Neural crest cell (in vitro differentiated cells): Measurements from ENCODE around the gene HELB. TPM values are rescaled to one million over a fixed set of nuclear protein-coding genes. Genes with fewer than 3 reads are reported as not detected.

ENCODE experiments used
- DNase-seq: peaks from one replicate; pipeline ENCODE4 v3.0.0; 2021; ENCODE audit warnings: low read depth, mixed read lengths, low spot score
- H3K27ac Mint-ChIP-seq: one replicate; pipeline ENCODE4 v1.8.0; 2021; ENCODE audit warnings: mild to moderate bottlenecking, mixed read lengths; ENCODE audit not compliant: unreplicated experiment
- H3K27me3 Mint-ChIP-seq: 2 replicates; pipeline ENCODE4 v1.8.0; 2021; ENCODE audit warnings: low read depth, mild to moderate bottlenecking, mixed read lengths
- H3K36me3 Mint-ChIP-seq: 2 replicates; pipeline ENCODE4 v1.8.0; 2021; ENCODE audit warnings: low read depth, mild to moderate bottlenecking, mixed read lengths
- H3K4me1 Mint-ChIP-seq: 2 replicates; pipeline ENCODE4 v1.8.0; 2021; ENCODE audit warnings: mixed read lengths
- H3K4me3 Mint-ChIP-seq: one replicate; pipeline ENCODE4 v1.8.0; 2021; ENCODE audit warnings: mild to moderate bottlenecking, mixed read lengths
- H3K9me3 Mint-ChIP-seq: 2 replicates; pipeline ENCODE4 v1.8.0; 2021; ENCODE audit warnings: mixed read lengths
- total RNA-seq: library from RNA; stranded (reverse); gene quantifications from 2 replicates; pipeline ENCODE4 v1.2.1, GENCODE V29; 2021
- TF ChIP-seq, protein P1 (sequence below): fragments of 200-600 bp; sonication (generic); conservative IDR thresholded peaks from 2 replicates; pipeline ENCODE4 v1.5.0; 2021; ENCODE audit warnings: antibody characterized with exemption, mild to moderate bottlenecking

The HELB gene
- total RNA-seq, 1 donor from 2014 or later, result 4.6 TPM

DNA sequence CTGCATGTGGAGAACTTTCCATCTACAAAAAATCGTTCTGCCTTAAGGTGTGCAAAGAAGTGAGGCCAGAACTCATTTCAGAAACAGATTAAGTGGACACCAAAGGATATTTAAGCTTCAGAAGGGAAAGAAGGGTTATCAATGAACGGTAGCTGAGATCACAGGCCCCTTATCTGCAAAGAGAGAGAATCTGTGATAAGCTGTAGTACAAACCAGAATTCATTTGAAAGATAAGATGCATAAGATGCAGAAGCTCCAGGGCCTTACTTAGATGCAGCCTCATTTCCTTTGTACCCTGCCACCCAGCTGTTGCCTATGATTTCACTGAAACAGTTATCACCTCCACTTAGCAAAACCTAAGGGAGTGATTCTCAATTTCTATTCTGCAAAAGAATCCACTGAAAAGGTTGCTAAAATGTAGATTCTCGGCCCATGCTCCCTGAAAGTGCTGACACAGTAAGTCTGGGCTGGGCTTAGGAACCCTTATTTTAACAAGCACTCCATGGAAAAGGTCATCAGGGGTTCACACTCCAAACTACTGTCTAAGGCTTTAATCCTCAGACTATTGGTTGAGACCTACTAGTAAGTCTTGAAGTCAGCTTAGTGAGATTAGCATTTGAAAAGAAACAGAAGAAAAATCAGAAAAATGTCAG, 64.8 kb downstream of the HELB start:
- no peak overlapping the region for H3K27ac Mint-ChIP-seq
- DNase-seq, result no peak
- TF ChIP-seq, protein P1, sequence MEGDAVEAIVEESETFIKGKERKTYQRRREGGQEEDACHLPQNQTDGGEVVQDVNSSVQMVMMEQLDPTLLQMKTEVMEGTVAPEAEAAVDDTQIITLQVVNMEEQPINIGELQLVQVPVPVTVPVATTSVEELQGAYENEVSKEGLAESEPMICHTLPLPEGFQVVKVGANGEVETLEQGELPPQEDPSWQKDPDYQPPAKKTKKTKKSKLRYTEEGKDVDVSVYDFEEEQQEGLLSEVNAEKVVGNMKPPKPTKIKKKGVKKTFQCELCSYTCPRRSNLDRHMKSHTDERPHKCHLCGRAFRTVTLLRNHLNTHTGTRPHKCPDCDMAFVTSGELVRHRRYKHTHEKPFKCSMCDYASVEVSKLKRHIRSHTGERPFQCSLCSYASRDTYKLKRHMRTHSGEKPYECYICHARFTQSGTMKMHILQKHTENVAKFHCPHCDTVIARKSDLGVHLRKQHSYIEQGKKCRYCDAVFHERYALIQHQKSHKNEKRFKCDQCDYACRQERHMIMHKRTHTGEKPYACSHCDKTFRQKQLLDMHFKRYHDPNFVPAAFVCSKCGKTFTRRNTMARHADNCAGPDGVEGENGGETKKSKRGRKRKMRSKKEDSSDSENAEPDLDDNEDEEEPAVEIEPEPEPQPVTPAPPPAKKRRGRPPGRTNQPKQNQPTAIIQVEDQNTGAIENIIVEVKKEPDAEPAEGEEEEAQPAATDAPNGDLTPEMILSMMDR, result no peak

DNA sequence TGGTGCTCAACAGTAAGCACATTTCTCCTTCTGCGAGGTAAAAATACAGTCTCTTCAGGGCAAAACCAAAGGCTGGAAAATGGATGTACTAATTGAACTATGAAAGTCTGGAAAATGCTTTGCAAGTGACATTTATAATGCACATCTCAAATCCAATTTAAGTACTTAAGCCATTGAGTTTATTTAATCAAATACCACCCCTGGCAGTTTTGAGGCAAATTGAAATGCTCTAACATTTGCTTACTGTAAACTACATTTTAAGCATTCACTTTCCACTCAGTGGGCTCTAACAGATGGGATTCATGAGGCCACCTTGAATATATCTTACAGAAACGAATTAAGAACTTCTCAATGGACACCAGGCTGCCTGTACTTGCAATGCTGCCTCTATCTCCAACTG, 69.7 kb downstream of the HELB start:
- Mint-ChIP-seq H3K4me3 (no peak overlapping the region), H3K27ac (no peak overlapping the region), H3K4me1 (peaks cover 4% of the 10 kb centered on the region), H3K27me3 (no peaks in the 10 kb centered on the region), H3K36me3 (no peaks in the 10 kb centered on the region), H3K9me3 (no peaks in the 10 kb centered on the region)
- DNase-seq, result no peak
- TF ChIP-seq, protein P1, result no peak

More for the DNA sequence above, 64.8 kb downstream of the HELB start:
- Mint-ChIP-seq H3K36me3 (peaks cover 2% of the 10 kb centered on the region), H3K4me1 (peaks cover 4% of the 10 kb centered on the region), H3K27me3 (no peaks in the 10 kb centered on the region), H3K9me3 (no peaks in the 10 kb centered on the region), H3K4me3 (no peak overlapping the region)

DNA sequence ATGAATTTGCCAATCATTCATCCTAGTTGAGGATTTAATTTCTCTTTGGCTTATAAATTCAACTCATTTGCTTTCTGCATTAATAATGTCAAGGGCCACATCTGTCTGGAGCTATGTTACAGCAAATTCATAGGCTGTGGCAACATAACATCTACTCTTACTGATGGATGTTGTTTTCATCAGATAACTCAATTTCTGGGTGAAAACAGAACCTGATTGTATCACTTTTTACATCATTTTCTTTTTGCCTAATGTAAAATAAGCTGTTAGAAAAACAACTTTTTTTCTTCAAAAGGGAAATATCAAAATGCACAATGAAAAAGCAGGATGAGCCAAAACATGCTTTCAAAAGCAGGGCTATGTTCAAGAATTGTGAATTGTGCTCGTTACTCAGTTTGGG, 73.3 kb downstream of the HELB start:
- peaks cover 5% of the 10 kb centered on the region for H3K36me3 Mint-ChIP-seq
- no peak overlapping the region for H3K27ac Mint-ChIP-seq
- no peaks in the 10 kb centered on the region for H3K27me3 Mint-ChIP-seq
- no peak overlapping the region for H3K4me3 Mint-ChIP-seq
- H3K9me3 Mint-ChIP-seq, result no peaks in the 10 kb centered on the region
- no peaks in the 10 kb centered on the region for H3K4me1 Mint-ChIP-seq
- no peak for DNase-seq
- TF ChIP-seq, protein P1, result no peak

DNA sequence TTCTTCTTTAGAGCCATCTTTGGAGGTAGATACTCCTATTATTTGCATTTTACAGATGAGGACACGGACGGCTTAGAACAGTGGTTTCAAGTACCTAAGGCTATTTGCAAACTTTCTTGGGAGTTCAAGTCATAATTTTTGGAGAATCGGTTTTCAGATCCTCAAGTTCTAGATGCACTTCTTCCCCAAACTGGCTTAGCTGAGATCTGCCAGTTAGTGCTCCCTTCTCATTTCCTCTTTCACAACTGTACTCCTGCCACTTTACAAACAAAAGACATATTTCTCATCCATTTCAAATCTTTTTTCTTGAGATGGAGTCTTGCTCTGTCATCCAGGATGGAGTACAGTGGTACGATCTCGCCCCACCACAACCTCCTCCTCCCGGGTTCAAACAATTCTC, 77.3 kb downstream of the HELB start:
- Mint-ChIP-seq H3K36me3 (peaks cover 11% of the 10 kb centered on the region), H3K27me3 (no peaks in the 10 kb centered on the region), H3K27ac (no peak overlapping the region), H3K4me1 (no peaks in the 10 kb centered on the region), H3K9me3 (no peaks in the 10 kb centered on the region), H3K4me3 (no peak overlapping the region)
- DNase-seq, result no peak
- TF ChIP-seq, protein P1, result no peak

DNA sequence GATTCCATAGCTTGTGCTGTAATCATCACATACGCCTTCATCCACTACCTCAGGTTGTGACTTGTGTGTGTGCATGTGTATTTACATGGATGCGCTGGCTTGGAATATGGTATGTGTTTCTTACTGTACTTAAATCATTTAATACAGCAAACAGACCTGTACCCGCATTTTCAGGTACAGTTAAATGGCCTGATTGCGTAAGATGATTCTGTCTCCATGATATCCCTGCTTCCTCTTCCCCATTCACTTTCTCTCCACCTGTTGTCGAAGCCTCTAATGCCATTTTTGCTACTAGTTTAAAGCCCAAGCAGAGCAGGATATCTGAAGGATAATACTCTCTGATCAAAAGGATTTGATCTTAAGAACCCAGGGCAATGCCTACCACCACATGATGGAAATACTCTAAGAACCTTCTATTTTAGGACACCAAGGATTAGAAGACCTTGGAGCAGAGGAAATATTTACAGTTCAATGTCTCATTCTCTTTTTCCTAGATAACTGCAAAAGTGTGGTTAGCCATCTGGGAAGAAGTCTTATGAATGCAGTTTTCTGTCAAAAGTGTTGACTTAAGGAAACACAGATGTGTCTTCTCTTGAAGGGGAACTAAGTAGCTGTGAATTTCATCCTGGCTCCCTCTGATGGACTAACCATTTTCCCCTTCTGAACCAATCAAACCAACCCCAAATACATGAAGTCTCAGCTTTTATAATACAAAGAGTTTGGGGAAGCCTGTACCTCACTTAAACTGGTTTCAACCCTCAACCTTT, 78.7 kb downstream of the HELB start:
- no peak overlapping the region for H3K27ac Mint-ChIP-seq
- TF ChIP-seq, protein P1, result no peak
- H3K4me1 Mint-ChIP-seq, result no peaks in the 10 kb centered on the region
- no peaks in the 10 kb centered on the region for H3K9me3 Mint-ChIP-seq
- no peaks in the 10 kb centered on the region for H3K27me3 Mint-ChIP-seq
- H3K4me3 Mint-ChIP-seq, result no peak overlapping the region
- DNase-seq, result no peak
- H3K36me3 Mint-ChIP-seq, result peaks cover 11% of the 10 kb centered on the region
